Measurements from ENCODE around the gene PFN1.

Gene PFN1

DNA sequence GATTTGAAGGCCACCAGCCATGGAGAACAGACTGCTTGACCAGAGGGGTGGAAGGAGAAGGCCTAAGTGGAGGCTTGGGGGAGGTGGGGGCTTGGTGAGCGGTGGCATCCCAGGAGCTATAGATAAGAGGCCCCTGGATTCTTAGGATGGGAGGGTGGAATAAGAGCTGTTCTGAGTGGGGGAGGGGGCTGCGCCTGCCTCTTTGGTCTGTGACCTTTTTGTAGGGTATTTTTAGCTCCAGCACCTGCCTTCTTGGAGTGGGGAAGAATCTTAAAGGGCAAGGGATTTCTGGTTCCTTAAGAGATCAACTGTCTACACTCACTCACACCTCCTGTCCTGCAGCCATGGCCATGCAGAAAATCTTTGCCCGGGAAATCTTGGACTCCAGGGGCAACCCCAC lies 3.2 kb upstream of the PFN1 start:
- TF ChIP-seq, protein P1, sequence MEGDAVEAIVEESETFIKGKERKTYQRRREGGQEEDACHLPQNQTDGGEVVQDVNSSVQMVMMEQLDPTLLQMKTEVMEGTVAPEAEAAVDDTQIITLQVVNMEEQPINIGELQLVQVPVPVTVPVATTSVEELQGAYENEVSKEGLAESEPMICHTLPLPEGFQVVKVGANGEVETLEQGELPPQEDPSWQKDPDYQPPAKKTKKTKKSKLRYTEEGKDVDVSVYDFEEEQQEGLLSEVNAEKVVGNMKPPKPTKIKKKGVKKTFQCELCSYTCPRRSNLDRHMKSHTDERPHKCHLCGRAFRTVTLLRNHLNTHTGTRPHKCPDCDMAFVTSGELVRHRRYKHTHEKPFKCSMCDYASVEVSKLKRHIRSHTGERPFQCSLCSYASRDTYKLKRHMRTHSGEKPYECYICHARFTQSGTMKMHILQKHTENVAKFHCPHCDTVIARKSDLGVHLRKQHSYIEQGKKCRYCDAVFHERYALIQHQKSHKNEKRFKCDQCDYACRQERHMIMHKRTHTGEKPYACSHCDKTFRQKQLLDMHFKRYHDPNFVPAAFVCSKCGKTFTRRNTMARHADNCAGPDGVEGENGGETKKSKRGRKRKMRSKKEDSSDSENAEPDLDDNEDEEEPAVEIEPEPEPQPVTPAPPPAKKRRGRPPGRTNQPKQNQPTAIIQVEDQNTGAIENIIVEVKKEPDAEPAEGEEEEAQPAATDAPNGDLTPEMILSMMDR (IDR thresholded peaks at IDR 0.05; ENCODE audit: low read length) = no peak
- TF ChIP-seq EZH2 (optimal IDR thresholded peaks at IDR 0.05; ENCODE audit: low read depth, low read length) (no peak), EZH2phosphoT487 (IDR thresholded peaks at IDR 0.05; ENCODE audit: low read length) (no peak)
- no peak for DNase-seq
- peaks cover 24% of the 10 kb centered on the region for H3K79me2 ChIP-seq (ENCODE audit: low read length)
- no peak overlapping the region for H3K4me3 ChIP-seq (ENCODE audit: low read length)
- peaks cover 15% of the 10 kb centered on the region; the same call in 1 of the 2 replicates for H3K4me1 ChIP-seq (ENCODE audit: low read length)
- H2AFZ ChIP-seq (ENCODE audit: low read length) = no peak overlapping the region
- H3K27ac ChIP-seq (ENCODE audit: low read length) = no peak overlapping the region
- H3K36me3 ChIP-seq (replicated peaks; ENCODE audit: insufficient read depth, low read length) = no peaks in the 10 kb centered on the region
- peak overlapping the region; percentile 97; the same call in 1 of the 2 replicates for H3K4me2 ChIP-seq (ENCODE audit: low read depth, low read length)
- peaks cover 7% of the 10 kb centered on the region for H4K20me1 ChIP-seq (ENCODE audit: insufficient read depth, low read length)
- H3K9me3 ChIP-seq (replicated peaks; ENCODE audit: insufficient read depth, low read length) = no peaks in the 10 kb centered on the region
- no peaks in the 10 kb centered on the region for H3K27me3 ChIP-seq (replicated peaks; ENCODE audit: insufficient read depth, low read length)
- no peak overlapping the region for H3K9ac ChIP-seq (ENCODE audit: low read length)
- peaks cover 33% of the 10 kb centered on the region for H3F3A ChIP-seq (ENCODE audit: insufficient read depth, low read length)
- H3K9me2 ChIP-seq (replicated peaks; ENCODE audit: insufficient read depth, low read length) = no peaks in the 10 kb centered on the region

GRCh38 chr17:4950746-4951204 lies 2.4 kb upstream of the PFN1 start, which contains the start of gene ENO3:
Gene ENO3, plus strand, starts transcription at chr17:4951119. Its CDS starts 711 bp downstream, at chr17:4951830.
- Histone ChIP-seq H3K36me3 (replicated peaks; ENCODE audit: insufficient read depth, low read length) (no peaks in the 10 kb centered on the region), H3F3A (ENCODE audit: insufficient read depth, low read length) (peaks cover 39% of the 10 kb centered on the region), H3K9ac (ENCODE audit: low read length) (peak within 1 kb of the TSS; percentile 99), H3K9me2 (replicated peaks; ENCODE audit: insufficient read depth, low read length) (no peaks in the 10 kb centered on the region), H3K4me3 (ENCODE audit: low read length) (peak within 1 kb of the TSS; percentile 81), H3K4me1 (ENCODE audit: low read length) (peaks cover 21% of the 10 kb centered on the region), H3K4me2 (ENCODE audit: low read depth, low read length) (peak within 1 kb of the TSS; percentile 97), H3K27ac (ENCODE audit: low read length) (peak within 1 kb of the TSS; percentile 100), H4K20me1 (ENCODE audit: insufficient read depth, low read length) (peaks cover 12% of the 10 kb centered on the region), H2AFZ (ENCODE audit: low read length) (peak within 1 kb of the TSS; percentile 83), H3K9me3 (replicated peaks; ENCODE audit: insufficient read depth, low read length) (no peaks in the 10 kb centered on the region), H3K79me2 (ENCODE audit: low read length) (peaks cover 31% of the 10 kb centered on the region), H3K27me3 (replicated peaks; ENCODE audit: insufficient read depth, low read length) (no peaks in the 10 kb centered on the region)
- TF ChIP-seq EZH2 (optimal IDR thresholded peaks at IDR 0.05; ENCODE audit: low read depth, low read length) (no peak), EZH2phosphoT487 (IDR thresholded peaks at IDR 0.05; ENCODE audit: low read length) (no peak)
- TF ChIP-seq, protein P1 (IDR thresholded peaks at IDR 0.05; ENCODE audit: low read length) = no peak
- DNase-seq = no peak

DNA sequence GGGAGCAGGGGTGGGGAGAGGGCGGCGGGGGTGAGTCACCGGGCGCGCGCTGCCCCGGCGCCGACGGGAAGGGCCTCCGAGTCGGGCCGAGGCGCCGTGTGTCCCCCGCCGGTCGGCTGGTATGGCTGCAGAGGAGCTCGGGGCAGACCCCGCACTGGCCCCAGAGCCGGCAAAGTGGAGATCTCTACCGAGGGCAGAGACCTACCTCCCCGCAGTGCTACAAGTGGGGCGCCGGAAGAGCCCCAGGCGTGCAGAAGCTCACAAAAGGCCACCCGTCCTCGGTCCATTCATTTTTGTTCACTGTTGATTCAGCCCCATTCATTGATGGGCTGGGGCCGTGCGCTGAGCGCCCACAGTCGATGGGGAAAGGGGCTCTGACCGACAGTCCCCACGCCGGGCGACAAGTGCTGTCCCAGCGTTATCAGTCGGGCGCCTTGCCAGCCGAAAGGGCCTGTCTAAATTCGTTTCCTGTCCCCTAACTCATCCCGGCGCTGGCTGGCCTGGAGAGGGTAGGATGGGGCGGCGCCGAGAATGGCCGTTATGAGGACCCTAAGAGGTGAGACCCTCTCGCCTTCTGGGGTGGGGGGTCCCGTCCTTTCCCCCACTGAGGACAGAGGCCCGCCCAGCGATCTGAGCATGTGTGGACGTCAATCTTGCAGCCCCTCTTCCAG lies 1.9 kb upstream of the PFN1 start:
- peaks cover 45% of the 10 kb centered on the region for H3F3A ChIP-seq (ENCODE audit: insufficient read depth, low read length)
- no peaks in the 10 kb centered on the region for H3K9me3 ChIP-seq (replicated peaks; ENCODE audit: insufficient read depth, low read length)
- peak overlapping the region; percentile 81 for H3K4me3 ChIP-seq (ENCODE audit: low read length)
- H3K27me3 ChIP-seq (replicated peaks; ENCODE audit: insufficient read depth, low read length) = no peaks in the 10 kb centered on the region
- peak overlapping the region; percentile 97 for H3K4me2 ChIP-seq (ENCODE audit: low read depth, low read length)
- no peaks in the 10 kb centered on the region for H3K36me3 ChIP-seq (replicated peaks; ENCODE audit: insufficient read depth, low read length)
- H3K9me2 ChIP-seq (replicated peaks; ENCODE audit: insufficient read depth, low read length) = no peaks in the 10 kb centered on the region
- peak overlapping the region; percentile 100 for H3K27ac ChIP-seq (ENCODE audit: low read length)
- H3K9ac ChIP-seq (ENCODE audit: low read length) = peak overlapping the region; percentile 99
- peak overlapping the region; percentile 83 for H2AFZ ChIP-seq (ENCODE audit: low read length)
- TF ChIP-seq EZH2 (optimal IDR thresholded peaks at IDR 0.05; ENCODE audit: low read depth, low read length) (no peak), EZH2phosphoT487 (IDR thresholded peaks at IDR 0.05; ENCODE audit: low read length) (no peak)
- TF ChIP-seq, protein P1 (IDR thresholded peaks at IDR 0.05; ENCODE audit: low read length) = no peak
- peaks cover 18% of the 10 kb centered on the region for H4K20me1 ChIP-seq (ENCODE audit: insufficient read depth, low read length)
- peaks cover 27% of the 10 kb centered on the region for H3K4me1 ChIP-seq (ENCODE audit: low read length)
- peak; percentile 52 for DNase-seq
- peaks cover 37% of the 10 kb centered on the region for H3K79me2 ChIP-seq (ENCODE audit: low read length)

Measured in MM.1S (cell line).